Nephron progenitor cell (in vitro differentiated cells): ENCODE results near the gene KCNJ2.

Experiments
- DNase-seq: peaks from one replicate; pipeline ENCODE4 v3.0.0; 2021
- H3K27ac Mint-ChIP-seq: 2 replicates; pipeline ENCODE4 v1.8.0; 2021; ENCODE audit warnings: mild to moderate bottlenecking, moderate library complexity, mixed read lengths
- H3K27me3 Mint-ChIP-seq: 2 replicates; pipeline ENCODE4 v1.8.0; 2021; ENCODE audit warnings: mild to moderate bottlenecking, low read depth, mixed read lengths; ENCODE audit not compliant: poor library complexity
- H3K36me3 Mint-ChIP-seq: 2 replicates; pipeline ENCODE4 v1.8.0; 2021; ENCODE audit warnings: low read depth, mixed read lengths
- H3K4me1 Mint-ChIP-seq: 2 replicates; pipeline ENCODE4 v1.8.0; 2021; ENCODE audit warnings: mixed read lengths
- H3K4me3 Mint-ChIP-seq: 2 replicates; pipeline ENCODE4 v1.8.0; 2021; ENCODE audit warnings: mild to moderate bottlenecking, moderate library complexity, mixed read lengths
- H3K9me3 Mint-ChIP-seq: 2 replicates; pipeline ENCODE4 v1.8.0; 2021; ENCODE audit warnings: mild to moderate bottlenecking, moderate library complexity, mixed read lengths
- TF ChIP-seq, protein P1 (sequence below): fragments of 200-600 bp; sonication (generic); IDR thresholded peaks from 2 replicates; pipeline ENCODE4 v1.5.0; 2021; ENCODE audit warnings: antibody characterized with exemption

KCNJ2 gene

DNA sequence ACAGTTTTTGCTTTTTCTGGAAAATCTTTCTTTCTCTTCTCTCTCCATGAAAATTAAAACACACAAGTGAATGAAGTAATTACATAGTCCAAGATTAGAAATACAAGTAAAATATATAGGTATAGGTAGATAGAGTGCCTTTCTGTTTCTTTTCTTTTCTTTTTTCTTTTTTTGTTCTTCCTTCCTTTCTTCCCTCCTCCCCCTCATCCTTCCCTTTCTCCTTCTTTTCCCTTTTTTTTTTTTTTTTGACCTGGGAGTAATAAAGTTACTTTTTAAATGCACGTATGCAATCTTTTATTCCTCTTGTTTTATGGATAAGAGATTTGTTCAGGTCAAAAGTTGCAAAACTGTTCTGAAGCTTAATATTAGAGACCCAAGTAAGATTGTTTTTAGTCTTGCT, 34.6 kb upstream of the KCNJ2 start:
- peaks cover 40% of the 10 kb centered on the region for H3K4me1 Mint-ChIP-seq
- H3K27ac Mint-ChIP-seq: no peak overlapping the region
- peaks cover 5% of the 10 kb centered on the region for H3K27me3 Mint-ChIP-seq
- no peaks in the 10 kb centered on the region for H3K9me3 Mint-ChIP-seq
- TF ChIP-seq, protein P1, sequence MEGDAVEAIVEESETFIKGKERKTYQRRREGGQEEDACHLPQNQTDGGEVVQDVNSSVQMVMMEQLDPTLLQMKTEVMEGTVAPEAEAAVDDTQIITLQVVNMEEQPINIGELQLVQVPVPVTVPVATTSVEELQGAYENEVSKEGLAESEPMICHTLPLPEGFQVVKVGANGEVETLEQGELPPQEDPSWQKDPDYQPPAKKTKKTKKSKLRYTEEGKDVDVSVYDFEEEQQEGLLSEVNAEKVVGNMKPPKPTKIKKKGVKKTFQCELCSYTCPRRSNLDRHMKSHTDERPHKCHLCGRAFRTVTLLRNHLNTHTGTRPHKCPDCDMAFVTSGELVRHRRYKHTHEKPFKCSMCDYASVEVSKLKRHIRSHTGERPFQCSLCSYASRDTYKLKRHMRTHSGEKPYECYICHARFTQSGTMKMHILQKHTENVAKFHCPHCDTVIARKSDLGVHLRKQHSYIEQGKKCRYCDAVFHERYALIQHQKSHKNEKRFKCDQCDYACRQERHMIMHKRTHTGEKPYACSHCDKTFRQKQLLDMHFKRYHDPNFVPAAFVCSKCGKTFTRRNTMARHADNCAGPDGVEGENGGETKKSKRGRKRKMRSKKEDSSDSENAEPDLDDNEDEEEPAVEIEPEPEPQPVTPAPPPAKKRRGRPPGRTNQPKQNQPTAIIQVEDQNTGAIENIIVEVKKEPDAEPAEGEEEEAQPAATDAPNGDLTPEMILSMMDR: no peak
- no peak overlapping the region for H3K4me3 Mint-ChIP-seq
- H3K36me3 Mint-ChIP-seq: no peaks in the 10 kb centered on the region
- DNase-seq: no peak

- Mint-ChIP-seq H3K27me3 (peaks cover 5% of the 10 kb centered on the region), H3K27ac (no peak overlapping the region), H3K4me3 (no peak overlapping the region), H3K36me3 (no peaks in the 10 kb centered on the region), H3K4me1 (peaks cover 40% of the 10 kb centered on the region), H3K9me3 (no peaks in the 10 kb centered on the region)
- DNase-seq: no peak
- TF ChIP-seq, protein P1: no peak
These were observed 33.2 kb upstream of the KCNJ2 start for GRCh38 chr17:70136131-70136530.

GRCh38 chr17:70137451-70138230, 31.7 kb upstream of the KCNJ2 start:
- Mint-ChIP-seq H3K4me3 (peak overlapping the region; percentile 55), H3K27ac (peak overlapping the region; percentile 93), H3K27me3 (peaks cover 5% of the 10 kb centered on the region), H3K4me1 (peaks cover 40% of the 10 kb centered on the region), H3K36me3 (no peaks in the 10 kb centered on the region), H3K9me3 (no peaks in the 10 kb centered on the region)
- no peak for DNase-seq
- TF ChIP-seq, protein P1: no peak

DNA sequence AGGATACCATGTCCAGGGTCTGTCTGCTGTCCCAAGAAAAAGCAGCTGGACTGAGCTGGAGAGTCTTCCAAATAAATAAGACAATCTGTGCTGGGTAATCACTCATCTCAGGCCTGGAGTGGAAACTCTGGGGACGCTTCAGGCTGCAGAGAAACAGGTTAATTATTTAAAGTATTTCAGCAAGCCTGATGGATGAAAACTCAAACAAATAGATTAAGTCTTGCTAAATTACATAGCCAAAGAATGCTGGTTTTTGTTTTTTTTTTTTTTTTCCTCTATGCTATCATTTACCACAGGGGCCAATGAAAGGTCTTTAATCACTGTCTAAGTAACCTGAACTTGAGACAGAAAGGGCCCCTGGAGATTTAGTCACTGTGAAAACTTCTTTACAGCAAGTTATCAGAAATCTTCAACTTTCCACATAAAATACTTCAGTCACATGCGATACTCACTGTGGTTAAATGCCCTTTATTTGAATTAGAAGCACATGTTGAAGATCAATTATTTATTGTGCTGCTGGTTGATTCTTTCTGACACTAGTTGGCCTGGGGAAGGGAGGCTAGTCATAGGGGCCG, 31.0 kb upstream of the KCNJ2 start:
- Mint-ChIP-seq H3K27ac (peak overlapping the region; percentile 75), H3K9me3 (no peaks in the 10 kb centered on the region), H3K4me1 (peaks cover 40% of the 10 kb centered on the region), H3K27me3 (peaks cover 5% of the 10 kb centered on the region), H3K36me3 (no peaks in the 10 kb centered on the region), H3K4me3 (peak overlapping the region; percentile 55)
- TF ChIP-seq, protein P1: no peak
- no peak for DNase-seq

DNA sequence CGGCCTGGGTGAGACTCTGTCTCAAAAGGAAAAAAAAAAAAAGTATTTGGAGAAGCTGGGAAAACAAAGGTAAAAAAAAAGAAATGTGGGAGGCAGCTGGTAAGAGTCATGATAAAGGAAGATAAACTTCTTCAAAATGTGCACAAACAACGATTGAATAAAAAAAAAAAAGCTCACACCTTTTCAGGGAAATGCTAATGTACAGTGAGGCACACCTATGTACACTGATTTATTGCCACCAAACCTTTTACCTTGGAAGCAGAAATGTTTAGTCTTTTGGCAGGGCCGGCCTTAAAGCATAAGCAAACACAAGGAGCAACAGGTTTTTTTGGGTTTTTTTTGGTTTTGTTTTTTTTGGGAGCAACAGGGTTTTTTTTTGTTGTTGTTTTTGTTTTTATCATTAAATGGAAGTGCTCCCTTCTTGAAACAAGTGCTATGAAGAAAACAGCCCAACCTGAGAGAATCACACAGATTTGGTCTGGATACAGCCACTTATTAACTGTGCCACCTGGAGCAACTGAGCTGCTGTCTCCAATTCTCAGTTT, 29.8 kb upstream of the KCNJ2 start:
- Mint-ChIP-seq H3K36me3 (no peaks in the 10 kb centered on the region), H3K9me3 (no peaks in the 10 kb centered on the region), H3K27me3 (peaks cover 5% of the 10 kb centered on the region), H3K4me3 (no peak overlapping the region), H3K4me1 (peaks cover 39% of the 10 kb centered on the region), H3K27ac (peak overlapping the region; percentile 75)
- TF ChIP-seq, protein P1: no peak
- DNase-seq: no peak
